HCT116 (cell line): Measurements from ENCODE around the gene DOCK10. TPM values are rescaled to one million over a fixed set of nuclear protein-coding genes. Genes with fewer than 3 reads are reported as not detected.

Experiments
- ATAC-seq: fragments of 200-7000 bp; cut with Tn5 transposase; 2 replicates; pipeline ENCODE4 v1.9.1; 2020; ENCODE audit warnings: mild to moderate bottlenecking, moderate library complexity
- BruUV-seq: library from RNA; stranded (reverse); fragments of 400-500 nt; replicated peaks from 2 replicates; lab custom pipeline; 2021; lab: Mats Ljungman, UMichigan
- CTCF ChIA-PET: fragments of 300-600 bp; sonication (Branson Sonifier 250); formaldehyde crosslinking; loops from one replicate; lab custom pipeline; 2021; ENCODE audit warnings: antibody characterized with exemption; lab: Charles Lee
- POLR2A ChIA-PET: fragments of 300-600, 350-600 bp; sonication (Branson Sonifier 250); formaldehyde crosslinking; loops from one replicate; lab custom pipeline; 2021; ENCODE audit warnings: antibody characterized with exemption; lab: Charles Lee
- RAD21 ChIA-PET, 2 experiments: fragments of 300-600 bp; sonication (Branson Sonifier 250); formaldehyde crosslinking; loops; one replicate each; lab custom pipeline; 2023; ENCODE audit warnings: low total read pairs in 2 of 2; ENCODE audit not compliant: uncharacterized antibody in 2 of 2, unreplicated experiment in 2 of 2, low non-redundant PET in 1 of 2; lab: Charles Lee
- DNase-seq: peaks from one replicate; pipeline ENCODE4 v3.0.0-alpha.2; 2010; ENCODE audit warnings: low read depth, low spot score
- H2AFZ ChIP-seq: fragments of 200-600 bp; shearing (Covaris generic), sonication (generic); 2 replicates; pipeline ENCODE4 v1.6.1; 2017; ENCODE audit warnings: low read depth, mixed run types, mixed read lengths, antibody characterized with exemption, low read length; ENCODE audit not compliant: poor library complexity, severe bottlenecking
- H3K27ac ChIP-seq: 2 replicates; pipeline ENCODE4 v1.5.1; 2012; ENCODE audit warnings: low read depth, low read length
- H3K27me3 ChIP-seq: fragments of 200-600 bp; sonication (generic); 2 replicates; pipeline ENCODE4 v1.6.1; 2016; ENCODE audit warnings: mixed run types, low read length, mixed read lengths; ENCODE audit not compliant: insufficient read depth
- H3K36me3 ChIP-seq, 2 experiments: fragments of 200-500 bp in 1 of 2; fragments of 200-600 bp in 1 of 2; sonication (Bioruptor generic) in 1 of 2; sonication (generic) in 1 of 2; 2 replicates each; pipeline versions ENCODE4 v1.5.1 to v1.6.1; 2014 to 2016; ENCODE audit warnings: low read length in 2 of 2, inconsistent platforms in 1 of 2, mixed read lengths in 1 of 2, mixed run types in 1 of 2; ENCODE audit not compliant: insufficient read depth in 2 of 2, control insufficient read depth in 1 of 2
- H3K4me1 ChIP-seq, 2 experiments: fragments of 200-600 bp in 1 of 2; sonication (generic) in 1 of 2; 2 replicates each; pipeline versions ENCODE4 v1.5.1 to v1.6.1; 2012 to 2017; ENCODE audit warnings: low read length in 2 of 2, inconsistent platforms in 1 of 2, mild to moderate bottlenecking in 1 of 2, mixed read lengths in 1 of 2, mixed run types in 1 of 2, moderate library complexity in 1 of 2; ENCODE audit not compliant: insufficient read depth in 2 of 2, control insufficient read depth in 1 of 2
- H3K4me2 ChIP-seq: fragments of 200-600 bp; sonication (generic); 2 replicates; pipeline ENCODE4 v1.6.1; 2017; ENCODE audit warnings: mixed run types, low read length, mixed read lengths
- H3K4me3 ChIP-seq, 2 experiments: fragments of 200-600 bp in 1 of 2; sonication (generic) in 1 of 2; replicated peaks in 1 of 2; 2 replicates each; pipeline ENCODE4 v1.5.1; 2011 to 2016; ENCODE audit warnings: low read length in 2 of 2, control low read depth in 1 of 2, low read depth in 1 of 2, mild to moderate bottlenecking in 1 of 2, mixed read lengths in 1 of 2, mixed run types in 1 of 2
- H3K79me2 ChIP-seq: fragments of 200-600 bp; sonication (generic); 2 replicates; pipeline ENCODE4 v1.6.1; 2017; ENCODE audit warnings: mild to moderate bottlenecking, mixed run types, low read length, moderate library complexity, mixed read lengths; ENCODE audit not compliant: insufficient read depth
- H3K9ac ChIP-seq: fragments of 200-600 bp; sonication (generic); 2 replicates; pipeline ENCODE4 v1.6.1; 2016; ENCODE audit warnings: low read length, mixed read lengths
- H3K9me2 ChIP-seq: fragments of 200-600 bp; sonication (generic), shearing (Covaris generic); 2 replicates; pipeline ENCODE4 v1.6.1; 2017; ENCODE audit warnings: mixed run types, mild to moderate bottlenecking, moderate library complexity; ENCODE audit not compliant: insufficient read depth
- H3K9me3 ChIP-seq, 2 experiments: fragments of 200-500 bp in 1 of 2; fragments of 200-600 bp in 1 of 2; sonication (Bioruptor generic) in 1 of 2; sonication (generic) in 1 of 2; 2 replicates each; pipeline ENCODE4 v1.6.1; 2014 to 2017; ENCODE audit warnings: low read length in 2 of 2, mixed read lengths in 2 of 2, inconsistent platforms in 1 of 2, low read depth in 1 of 2, mild to moderate bottlenecking in 1 of 2, mixed run types in 1 of 2, moderate library complexity in 1 of 2; ENCODE audit not compliant: control insufficient read depth in 1 of 2, insufficient read depth in 1 of 2
- H4K20me1 ChIP-seq: fragments of 200-600 bp; sonication (generic), shearing (Covaris generic); 2 replicates; pipeline ENCODE4 v1.6.1; 2017; ENCODE audit warnings: mixed run types, mild to moderate bottlenecking, moderate library complexity; ENCODE audit not compliant: insufficient read depth
- CBX3 ChIP-seq: IDR thresholded peaks from 2 replicates; pipeline ENCODE4 v1.6.1; 2012; ENCODE audit warnings: low read depth
- CEBPB ChIP-seq: IDR thresholded peaks from 2 replicates; pipeline ENCODE4 v1.6.1; 2012; ENCODE audit warnings: low read depth
- EGR1 ChIP-seq: IDR thresholded peaks from 2 replicates; pipeline ENCODE4 v1.6.1; 2012; ENCODE audit warnings: low read depth
- ELF1 ChIP-seq: IDR thresholded peaks from 2 replicates; pipeline ENCODE4 v1.6.1; 2012; ENCODE audit warnings: low read depth, borderline replicate concordance
- FOSL1 ChIP-seq: IDR thresholded peaks from 2 replicates; pipeline ENCODE4 v1.6.1; 2012; ENCODE audit warnings: low read depth
- JUND ChIP-seq: IDR thresholded peaks from 2 replicates; pipeline ENCODE4 v1.6.1; 2012
- POLR2A ChIP-seq: IDR thresholded peaks from 2 replicates; pipeline ENCODE4 v1.7.0; 2011; ENCODE audit warnings: borderline replicate concordance; ENCODE audit not compliant: insufficient read depth, insufficient read length; ENCODE audit errors: extremely low read depth
- POLR2AphosphoS5 ChIP-seq: IDR thresholded peaks from 2 replicates; pipeline ENCODE4 v1.6.1; 2011; ENCODE audit warnings: mild to moderate bottlenecking, low read depth, low read length, moderate library complexity
- RAD21 ChIP-seq: IDR thresholded peaks from 2 replicates; pipeline ENCODE4 v1.6.1; 2012; ENCODE audit warnings: low read depth, mild to moderate bottlenecking
- YY1 ChIP-seq: IDR thresholded peaks from 2 replicates; pipeline ENCODE4 v1.6.1; 2011; ENCODE audit warnings: low read length, low read depth, moderate library complexity, mild to moderate bottlenecking; ENCODE audit not compliant: insufficient replicate concordance; ENCODE audit errors: extremely low read depth
- ZNF274 ChIP-seq: fragments of 200-500 bp; sonication (Bioruptor generic); IDR thresholded peaks from 2 replicates; pipeline ENCODE4 v1.6.1; 2014; ENCODE audit warnings: mild to moderate bottlenecking, low read depth, low read length, inconsistent platforms
- intact Hi-C: fragments of 100-400 bp; cut with micrococcal nuclease; formaldehyde crosslinking; loops from 2 replicates; pipeline ENCODE4 v1.10.0; 2022
- total RNA-seq: library from RNA; stranded (reverse); gene quantifications from one replicate; pipeline ENCODE4 v1.2.1, GENCODE V29; 2021; ENCODE audit not compliant: unreplicated experiment
- TF ChIP-seq, protein P1 (sequence below): IDR thresholded peaks from 2 replicates; pipeline ENCODE4 v1.6.1; 2012; ENCODE audit warnings: low read depth
- TF ChIP-seq, protein P2 (sequence below): IDR thresholded peaks from 2 replicates; pipeline ENCODE4 v1.6.1; 2012
- TF ChIP-seq, protein P3 (sequence below), 3 experiments: fragments of 200-600 bp in 1 of 3; sonication (generic) in 1 of 3; IDR thresholded peaks in 2 of 3; conservative IDR thresholded peaks in 1 of 3; 2 replicates each; pipeline ENCODE4 v1.5.1; 2012 to 2017; ENCODE audit warnings: low read depth in 2 of 3, low read length in 2 of 3, antibody characterized with exemption in 1 of 3, borderline replicate concordance in 1 of 3, control low read depth in 1 of 3, mild to moderate bottlenecking in 1 of 3, mixed read lengths in 1 of 3, mixed run types in 1 of 3, moderate library complexity in 1 of 3; ENCODE audit not compliant: insufficient read depth in 1 of 3

DOCK10 gene
- total RNA-seq, 1 experiment from 2014 or later, result 0.54 TPM

DNA sequence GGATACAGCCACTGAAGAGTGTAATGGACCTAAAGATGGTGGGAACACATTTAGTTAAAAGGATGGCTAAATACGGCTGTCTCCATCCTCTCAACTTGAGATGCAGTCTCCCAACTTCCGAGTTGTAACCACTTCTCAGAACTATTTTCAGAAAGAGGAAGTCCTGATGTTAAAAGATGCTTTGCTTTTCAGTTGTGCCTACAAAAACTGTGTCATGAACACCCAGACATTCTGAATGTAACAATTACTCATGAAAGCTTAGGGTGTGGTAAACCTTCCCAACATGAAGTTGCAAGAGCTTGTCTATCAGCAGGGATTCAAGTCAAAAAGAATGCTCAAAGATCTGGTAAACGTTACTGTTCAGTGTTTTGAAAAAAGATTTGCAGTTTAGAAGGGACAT, 147.9 kb downstream of the DOCK10 start:
- ChIA-PET CTCF (no interaction called here), RAD21 (no interaction called here), POLR2A (no interaction called here)
- Histone ChIP-seq H4K20me1 (no peaks in the 10 kb centered on the region), H3K27me3 (no peaks in the 10 kb centered on the region), H3K4me3 (no peak overlapping the region), H3K4me1 (no peaks in the 10 kb centered on the region), H3K36me3 (no peaks in the 10 kb centered on the region), H3K9me2 (peaks cover 5% of the 10 kb centered on the region; the same call in 1 of the 2 replicates), H3K27ac (no peak overlapping the region), H3K4me2 (no peak overlapping the region), H3K79me2 (no peaks in the 10 kb centered on the region), H3K9me3 (no peaks in the 10 kb centered on the region), H3K9ac (no peak overlapping the region), H2AFZ (no peak overlapping the region)
- TF ChIP-seq YY1 (no peak), JUND (no peak), RAD21 (no peak), ZNF274 (no peak), ELF1 (no peak), POLR2AphosphoS5 (no peak), POLR2A (no peak), FOSL1 (no peak), CEBPB (no peak), EGR1 (no peak), CBX3 (no peak)
- TF ChIP-seq, protein P1, sequence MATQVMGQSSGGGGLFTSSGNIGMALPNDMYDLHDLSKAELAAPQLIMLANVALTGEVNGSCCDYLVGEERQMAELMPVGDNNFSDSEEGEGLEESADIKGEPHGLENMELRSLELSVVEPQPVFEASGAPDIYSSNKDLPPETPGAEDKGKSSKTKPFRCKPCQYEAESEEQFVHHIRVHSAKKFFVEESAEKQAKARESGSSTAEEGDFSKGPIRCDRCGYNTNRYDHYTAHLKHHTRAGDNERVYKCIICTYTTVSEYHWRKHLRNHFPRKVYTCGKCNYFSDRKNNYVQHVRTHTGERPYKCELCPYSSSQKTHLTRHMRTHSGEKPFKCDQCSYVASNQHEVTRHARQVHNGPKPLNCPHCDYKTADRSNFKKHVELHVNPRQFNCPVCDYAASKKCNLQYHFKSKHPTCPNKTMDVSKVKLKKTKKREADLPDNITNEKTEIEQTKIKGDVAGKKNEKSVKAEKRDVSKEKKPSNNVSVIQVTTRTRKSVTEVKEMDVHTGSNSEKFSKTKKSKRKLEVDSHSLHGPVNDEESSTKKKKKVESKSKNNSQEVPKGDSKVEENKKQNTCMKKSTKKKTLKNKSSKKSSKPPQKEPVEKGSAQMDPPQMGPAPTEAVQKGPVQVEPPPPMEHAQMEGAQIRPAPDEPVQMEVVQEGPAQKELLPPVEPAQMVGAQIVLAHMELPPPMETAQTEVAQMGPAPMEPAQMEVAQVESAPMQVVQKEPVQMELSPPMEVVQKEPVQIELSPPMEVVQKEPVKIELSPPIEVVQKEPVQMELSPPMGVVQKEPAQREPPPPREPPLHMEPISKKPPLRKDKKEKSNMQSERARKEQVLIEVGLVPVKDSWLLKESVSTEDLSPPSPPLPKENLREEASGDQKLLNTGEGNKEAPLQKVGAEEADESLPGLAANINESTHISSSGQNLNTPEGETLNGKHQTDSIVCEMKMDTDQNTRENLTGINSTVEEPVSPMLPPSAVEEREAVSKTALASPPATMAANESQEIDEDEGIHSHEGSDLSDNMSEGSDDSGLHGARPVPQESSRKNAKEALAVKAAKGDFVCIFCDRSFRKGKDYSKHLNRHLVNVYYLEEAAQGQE, result no peak
- TF ChIP-seq, protein P2, sequence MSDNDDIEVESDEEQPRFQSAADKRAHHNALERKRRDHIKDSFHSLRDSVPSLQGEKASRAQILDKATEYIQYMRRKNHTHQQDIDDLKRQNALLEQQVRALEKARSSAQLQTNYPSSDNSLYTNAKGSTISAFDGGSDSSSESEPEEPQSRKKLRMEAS, result no peak
- TF ChIP-seq, protein P3, sequence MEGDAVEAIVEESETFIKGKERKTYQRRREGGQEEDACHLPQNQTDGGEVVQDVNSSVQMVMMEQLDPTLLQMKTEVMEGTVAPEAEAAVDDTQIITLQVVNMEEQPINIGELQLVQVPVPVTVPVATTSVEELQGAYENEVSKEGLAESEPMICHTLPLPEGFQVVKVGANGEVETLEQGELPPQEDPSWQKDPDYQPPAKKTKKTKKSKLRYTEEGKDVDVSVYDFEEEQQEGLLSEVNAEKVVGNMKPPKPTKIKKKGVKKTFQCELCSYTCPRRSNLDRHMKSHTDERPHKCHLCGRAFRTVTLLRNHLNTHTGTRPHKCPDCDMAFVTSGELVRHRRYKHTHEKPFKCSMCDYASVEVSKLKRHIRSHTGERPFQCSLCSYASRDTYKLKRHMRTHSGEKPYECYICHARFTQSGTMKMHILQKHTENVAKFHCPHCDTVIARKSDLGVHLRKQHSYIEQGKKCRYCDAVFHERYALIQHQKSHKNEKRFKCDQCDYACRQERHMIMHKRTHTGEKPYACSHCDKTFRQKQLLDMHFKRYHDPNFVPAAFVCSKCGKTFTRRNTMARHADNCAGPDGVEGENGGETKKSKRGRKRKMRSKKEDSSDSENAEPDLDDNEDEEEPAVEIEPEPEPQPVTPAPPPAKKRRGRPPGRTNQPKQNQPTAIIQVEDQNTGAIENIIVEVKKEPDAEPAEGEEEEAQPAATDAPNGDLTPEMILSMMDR (IDR thresholded peaks at IDR 0.05 in 2 of 3, conservative IDR thresholded peaks at IDR 0.05 in 1 of 3; ENCODE audit: borderline replicate concordance in 1 of 3, insufficient read depth in 1 of 3, low read depth in 2 of 3, low read length in 2 of 3), result no peak
- ATAC-seq (no peak), DNase-seq (no peak)
- BruUV-seq, result no TSS peak
- intact Hi-C loops, result no loop called here
